Mucosa of rectum (tissue), 2 donors: Measurements from ENCODE around the gene PNMT.

Experiments used
- H3K27ac ChIP-seq, 2 donors: one replicate each; pipeline ENCODE4 v1.7.0; 2013; ENCODE audit warnings: inconsistent platforms in 2 of 2, low read depth in 2 of 2, low read length in 2 of 2
- H3K27me3 ChIP-seq, 2 donors: one replicate each; pipeline ENCODE4 v1.7.0; 2013; ENCODE audit warnings: low read length in 2 of 2; ENCODE audit not compliant: control insufficient read depth in 2 of 2, insufficient read depth in 2 of 2
- H3K36me3 ChIP-seq, 2 donors: one replicate each; pipeline ENCODE4 v1.7.0; 2013; ENCODE audit warnings: low read length in 2 of 2; ENCODE audit not compliant: control insufficient read depth in 2 of 2, insufficient read depth in 2 of 2
- H3K4me1 ChIP-seq, 2 donors: one replicate each; pipeline ENCODE4 v1.7.0; 2013; ENCODE audit warnings: low read length in 2 of 2, mild to moderate bottlenecking in 1 of 2; ENCODE audit not compliant: control insufficient read depth in 2 of 2, insufficient read depth in 2 of 2
- H3K4me3 ChIP-seq, 2 donors: one replicate each; pipeline ENCODE4 v1.7.0; 2013; ENCODE audit warnings: low read length in 2 of 2
- H3K9ac ChIP-seq, 2 donors: one replicate each; pipeline ENCODE4 v1.7.0; 2013; ENCODE audit warnings: low read length in 2 of 2, low read depth in 1 of 2, mild to moderate bottlenecking in 1 of 2
- H3K9me3 ChIP-seq, 2 donors: one replicate each; pipeline ENCODE4 v1.7.0; 2013; ENCODE audit warnings: low read length in 2 of 2; ENCODE audit not compliant: control insufficient read depth in 2 of 2
- donor health status: healthy.
- donor health status: Normal muscosa, but diverticular disease.

The PNMT gene, protein sequence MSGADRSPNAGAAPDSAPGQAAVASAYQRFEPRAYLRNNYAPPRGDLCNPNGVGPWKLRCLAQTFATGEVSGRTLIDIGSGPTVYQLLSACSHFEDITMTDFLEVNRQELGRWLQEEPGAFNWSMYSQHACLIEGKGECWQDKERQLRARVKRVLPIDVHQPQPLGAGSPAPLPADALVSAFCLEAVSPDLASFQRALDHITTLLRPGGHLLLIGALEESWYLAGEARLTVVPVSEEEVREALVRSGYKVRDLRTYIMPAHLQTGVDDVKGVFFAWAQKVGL

DNA sequence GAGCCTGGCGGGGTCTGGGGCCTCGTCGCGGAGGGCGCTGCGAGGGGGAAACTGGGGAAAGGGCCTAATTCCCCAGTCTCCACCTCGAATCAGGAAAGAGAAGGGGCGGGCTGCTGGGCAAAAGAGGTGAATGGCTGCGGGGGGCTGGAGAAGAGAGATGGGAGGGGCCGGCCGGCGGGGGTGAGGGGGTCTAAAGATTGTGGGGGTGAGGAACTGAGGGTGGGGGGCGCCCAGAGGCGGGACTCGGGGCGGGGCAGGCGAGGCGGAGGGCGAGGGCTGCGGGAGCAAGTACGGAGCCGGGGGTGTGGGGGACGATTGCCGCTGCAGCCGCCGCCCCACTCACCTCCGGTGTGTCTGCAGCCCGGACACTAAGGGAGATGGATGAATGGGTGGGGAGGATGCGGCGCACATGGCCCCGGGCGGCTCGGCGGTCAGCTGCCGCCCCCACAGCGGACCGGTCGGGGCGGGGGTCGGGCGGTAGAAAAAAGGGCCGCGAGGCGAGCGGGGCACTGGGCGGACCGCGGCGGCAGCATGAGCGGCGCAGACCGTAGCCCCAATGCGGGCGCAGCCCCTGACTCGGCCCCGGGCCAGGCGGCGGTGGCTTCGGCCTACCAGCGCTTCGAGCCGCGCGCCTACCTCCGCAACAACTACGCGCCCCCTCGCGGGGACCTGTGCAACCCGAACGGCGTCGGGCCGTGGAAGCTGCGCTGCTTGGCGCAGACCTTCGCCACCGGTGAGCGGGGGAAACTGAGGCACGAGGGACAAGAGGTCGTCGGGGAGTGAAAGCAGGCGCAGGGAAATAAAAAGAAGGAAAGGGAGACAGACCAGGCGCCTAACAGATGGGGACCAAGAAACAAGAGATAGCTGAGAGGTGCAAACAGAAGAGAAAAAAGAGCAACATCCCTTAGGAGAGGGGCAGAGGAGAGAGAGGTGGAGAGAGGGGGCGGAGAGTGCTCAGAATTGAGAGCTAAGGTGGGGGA lies at the start of gene PNMT:
Gene PNMT (plus strand): TSS at position 509 of the 980 bp plus-strand sequence. CDS start 23 bp downstream, at position 532.
- Histone ChIP-seq H3K27me3 (peaks cover 15 to 19% of the 10 kb centered on the region in 2 donors), H3K27ac (no peak within 1 kb of the TSS), H3K4me3 (peak within 1 kb of the TSS; percentile 20 to 40), H3K36me3 (no peaks in the 10 kb centered on the region), H3K9me3 (no peaks in the 10 kb centered on the region), H3K9ac (peak within 1 kb of the TSS; percentile 32 to 63), H3K4me1 (peaks cover 31 to 38% of the 10 kb centered on the region in 2 donors)

DNA sequence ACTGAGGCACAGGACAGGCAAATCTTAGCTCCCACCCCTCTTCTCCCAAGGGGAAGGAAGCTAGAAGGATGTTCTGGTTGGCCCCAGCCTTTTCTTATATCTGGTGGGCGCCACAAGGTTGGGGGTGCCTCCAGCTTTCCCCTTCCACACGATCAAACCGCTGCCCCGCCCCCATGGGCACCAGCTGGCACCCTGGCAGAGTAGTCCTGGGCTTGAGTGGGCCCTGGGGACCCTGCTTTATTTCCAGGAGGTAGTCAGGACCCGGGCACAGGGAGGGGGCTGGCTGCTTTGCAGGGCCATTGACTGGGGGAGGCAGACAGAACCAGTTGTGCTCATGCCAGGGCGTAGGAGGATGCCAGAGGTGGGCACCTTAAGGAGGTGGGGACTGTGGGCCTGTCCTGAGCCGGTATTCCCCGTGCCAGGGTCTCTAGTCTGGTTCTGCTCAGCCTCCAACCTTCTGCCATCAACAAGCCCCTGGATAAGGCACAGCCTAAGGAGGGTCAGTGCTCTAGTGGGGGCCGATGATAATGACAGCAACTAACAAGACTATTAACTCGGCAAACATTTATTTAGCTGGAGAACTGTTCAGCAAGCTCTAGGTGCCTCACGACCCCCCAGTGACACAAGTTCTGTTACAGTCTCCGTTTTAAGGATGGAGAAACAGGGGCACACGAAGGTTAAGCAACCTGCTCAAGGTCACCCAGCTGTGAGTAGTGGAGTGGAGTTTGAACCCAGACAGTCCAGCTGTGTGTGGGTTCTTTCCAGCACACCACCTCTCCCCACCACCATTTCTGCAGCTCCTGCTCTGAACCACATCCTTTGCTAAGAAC lies 49.1 kb upstream of the PNMT start:
- Histone ChIP-seq H3K4me3 (peak overlapping the region; percentile 66 to 80), H3K9ac (peak overlapping the region in 1 of 2 donors; percentile 47), H3K27me3 (peaks cover 5 to 12% of the 10 kb centered on the region in 2 donors), H3K4me1 (peaks cover 24 to 28% of the 10 kb centered on the region in 2 donors), H3K9me3 (no peaks in the 10 kb centered on the region), H3K36me3 (no peaks in the 10 kb centered on the region), H3K27ac (no peak overlapping the region)

DNA sequence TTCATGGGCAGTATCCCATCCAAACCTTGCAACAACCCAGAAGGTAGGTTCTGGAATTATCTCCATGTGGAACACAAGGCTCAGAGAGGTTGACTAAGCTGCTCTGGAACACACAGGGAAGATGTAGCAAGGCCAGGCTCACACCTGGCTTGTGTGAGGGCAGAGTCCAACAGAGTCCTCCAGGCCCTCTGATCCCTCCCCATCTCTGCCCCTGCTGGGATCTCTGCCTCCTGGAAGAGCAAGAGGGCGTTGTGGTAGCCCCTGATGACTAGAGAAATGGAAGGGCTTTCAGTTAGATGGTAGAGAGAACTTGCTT lies 48.5 kb upstream of the PNMT start:
- no peaks in the 10 kb centered on the region for H3K9me3 ChIP-seq
- peaks cover 5 to 11% of the 10 kb centered on the region in 2 donors for H3K27me3 ChIP-seq
- H3K9ac ChIP-seq, result no peak overlapping the region
- H3K27ac ChIP-seq, result no peak overlapping the region
- H3K4me1 ChIP-seq, result peaks cover 27 to 32% of the 10 kb centered on the region in 2 donors
- H3K36me3 ChIP-seq, result no peaks in the 10 kb centered on the region
- no peak overlapping the region for H3K4me3 ChIP-seq

DNA sequence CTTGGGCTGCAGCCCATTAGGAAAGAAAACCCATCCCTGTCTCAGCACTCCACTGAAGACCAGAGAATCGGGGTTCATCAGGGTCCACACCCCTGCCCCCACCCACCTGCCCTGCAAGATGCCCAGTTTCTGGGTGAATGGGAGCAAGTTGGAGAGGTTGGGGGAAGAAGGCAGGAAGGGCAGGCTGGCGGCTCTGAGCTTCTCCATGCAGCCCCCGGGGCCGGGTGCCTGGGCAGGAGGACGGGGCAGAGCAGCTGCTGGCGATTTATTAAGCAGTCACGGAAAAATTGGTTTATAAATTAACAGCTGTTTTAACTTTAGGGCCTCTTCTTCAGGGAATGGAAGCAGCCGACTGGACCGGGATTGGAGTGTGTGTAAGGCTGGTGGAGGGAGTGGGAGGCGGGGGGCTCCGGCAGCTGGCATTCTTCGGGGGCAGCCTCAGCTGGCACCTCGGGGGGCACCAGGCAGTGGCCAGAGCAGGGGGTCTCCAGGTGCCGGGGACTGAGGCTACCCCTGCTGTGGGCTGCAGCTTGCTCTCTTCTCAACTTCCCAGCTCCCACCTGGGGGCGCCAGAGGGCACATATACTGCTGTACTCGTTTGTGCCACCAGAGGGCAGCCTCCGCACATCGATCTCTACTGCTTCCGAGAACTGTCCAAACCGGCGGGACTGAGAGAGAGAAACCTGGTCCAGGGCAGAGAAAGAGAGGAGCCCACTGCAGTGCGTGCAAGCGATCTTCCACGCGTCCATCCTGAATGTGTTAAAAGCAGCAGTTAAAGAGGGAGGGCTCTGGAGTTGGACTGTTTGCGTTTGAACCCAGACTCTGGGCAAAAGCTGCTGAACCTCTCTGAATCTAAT lies 46.5 kb upstream of the PNMT start:
- H3K9me3 ChIP-seq, result no peaks in the 10 kb centered on the region
- H3K36me3 ChIP-seq, result no peaks in the 10 kb centered on the region
- no peak overlapping the region for H3K9ac ChIP-seq
- H3K4me1 ChIP-seq, result peaks cover 39 to 49% of the 10 kb centered on the region in 2 donors
- no peak overlapping the region for H3K27ac ChIP-seq
- H3K27me3 ChIP-seq, result peaks cover under 1 to 8% of the 10 kb centered on the region in 2 donors
- peak overlapping the region in 1 of 2 donors; percentile 51 for H3K4me3 ChIP-seq

DNA sequence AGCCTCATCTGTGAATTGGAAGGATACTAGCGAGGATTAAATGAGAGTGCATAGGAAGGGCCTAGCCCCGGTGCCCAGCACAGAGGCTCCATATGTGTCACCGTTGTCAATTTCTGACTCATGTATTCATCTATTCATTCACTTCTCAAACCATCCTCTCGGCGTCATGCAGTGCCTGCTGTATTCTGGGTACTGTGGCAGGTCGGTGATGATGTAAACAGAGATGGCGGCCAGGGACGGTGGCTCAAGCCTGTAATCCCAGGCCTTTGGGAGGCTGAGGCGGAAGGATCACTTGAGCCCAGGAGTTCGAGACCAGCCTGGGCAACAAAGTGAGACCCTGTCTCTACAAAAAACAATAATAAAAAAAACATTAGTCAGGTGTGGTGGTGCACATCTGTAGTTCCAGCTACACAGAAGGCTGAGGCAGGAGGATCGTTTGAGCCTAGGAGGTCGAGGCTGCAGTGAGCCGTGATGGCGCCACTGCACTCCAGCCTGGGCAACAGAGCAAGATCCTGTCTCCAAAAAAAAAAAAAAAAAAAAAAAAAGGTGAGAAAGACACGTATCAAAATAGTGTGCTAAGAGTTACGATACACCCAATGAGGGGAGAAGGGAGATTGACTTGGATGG lies 45.8 kb upstream of the PNMT start:
- Histone ChIP-seq H3K4me1 (peaks cover 35 to 50% of the 10 kb centered on the region in 2 donors), H3K4me3 (peak overlapping the region in 1 of 2 donors; percentile 51), H3K36me3 (no peaks in the 10 kb centered on the region), H3K27ac (no peak overlapping the region), H3K9ac (peak overlapping the region in 1 of 2 donors; percentile 14), H3K27me3 (peaks cover 0 to 8% of the 10 kb centered on the region in 2 donors), H3K9me3 (no peaks in the 10 kb centered on the region)

DNA sequence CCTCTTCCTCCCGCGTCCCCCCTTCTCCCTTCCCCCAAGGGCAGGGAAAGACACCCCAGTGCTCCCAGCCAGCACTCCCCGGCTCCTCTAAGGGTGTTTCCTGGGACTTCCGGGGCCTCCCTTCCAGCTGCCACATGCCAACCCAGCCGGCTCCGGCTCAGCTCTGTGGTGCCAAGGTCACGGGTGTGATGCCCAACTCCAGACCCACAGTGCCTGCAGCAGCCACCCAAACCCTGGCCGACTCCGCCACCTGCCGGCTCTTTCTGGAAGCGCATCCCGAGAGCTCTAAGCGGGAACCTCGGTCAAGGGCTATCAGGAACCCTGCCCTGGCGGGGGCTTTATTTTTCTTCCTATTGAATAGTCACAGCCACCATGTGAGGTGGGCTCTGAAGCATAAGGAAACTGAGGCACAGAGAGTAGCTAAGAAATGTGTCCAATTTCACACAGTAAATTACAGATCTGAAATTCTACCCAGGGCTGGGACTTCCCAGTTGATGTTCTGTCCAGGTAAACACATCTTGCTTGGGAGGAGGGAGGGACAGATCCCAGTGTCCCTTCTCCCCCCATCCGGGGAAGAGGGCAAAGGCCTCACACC lies 44.8 kb upstream of the PNMT start:
- Histone ChIP-seq H3K36me3 (no peaks in the 10 kb centered on the region), H3K9me3 (no peaks in the 10 kb centered on the region), H3K4me1 (peaks cover 38 to 47% of the 10 kb centered on the region in 2 donors), H3K27ac (peak overlapping the region; percentile 48 to 69), H3K4me3 (no peak overlapping the region), H3K9ac (peak overlapping the region; percentile 14 to 47), H3K27me3 (peaks cover 0 to 10% of the 10 kb centered on the region in 2 donors)

DNA sequence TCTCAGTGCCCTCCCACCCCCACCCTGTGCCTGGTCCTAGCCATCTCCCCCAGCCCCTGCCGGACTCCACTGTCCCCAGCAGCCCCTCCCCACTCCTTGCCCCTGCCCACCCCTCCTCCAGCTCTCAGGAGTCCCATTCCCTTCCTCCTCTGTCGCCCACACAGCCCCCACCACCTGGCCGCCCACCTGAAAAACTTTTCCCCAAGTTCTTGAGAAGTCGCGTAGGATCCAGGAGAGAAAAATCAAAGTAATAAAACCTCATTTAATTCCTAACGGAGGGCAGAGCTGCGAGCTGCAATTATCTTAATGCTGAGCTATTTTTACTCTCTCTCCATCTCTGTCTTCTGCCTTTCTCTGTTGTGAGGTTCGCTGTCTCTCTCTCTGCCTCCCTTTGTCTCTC lies 43.9 kb upstream of the PNMT start:
- no peak overlapping the region for H3K4me3 ChIP-seq
- H3K36me3 ChIP-seq, result no peaks in the 10 kb centered on the region
- H3K9me3 ChIP-seq, result no peaks in the 10 kb centered on the region
- peak overlapping the region; percentile 41 to 99 for H3K9ac ChIP-seq
- peaks cover 36 to 47% of the 10 kb centered on the region in 2 donors for H3K4me1 ChIP-seq
- H3K27ac ChIP-seq, result peak overlapping the region in 1 of 2 donors; percentile 98
- H3K27me3 ChIP-seq, result peaks cover 0 to 10% of the 10 kb centered on the region in 2 donors

DNA sequence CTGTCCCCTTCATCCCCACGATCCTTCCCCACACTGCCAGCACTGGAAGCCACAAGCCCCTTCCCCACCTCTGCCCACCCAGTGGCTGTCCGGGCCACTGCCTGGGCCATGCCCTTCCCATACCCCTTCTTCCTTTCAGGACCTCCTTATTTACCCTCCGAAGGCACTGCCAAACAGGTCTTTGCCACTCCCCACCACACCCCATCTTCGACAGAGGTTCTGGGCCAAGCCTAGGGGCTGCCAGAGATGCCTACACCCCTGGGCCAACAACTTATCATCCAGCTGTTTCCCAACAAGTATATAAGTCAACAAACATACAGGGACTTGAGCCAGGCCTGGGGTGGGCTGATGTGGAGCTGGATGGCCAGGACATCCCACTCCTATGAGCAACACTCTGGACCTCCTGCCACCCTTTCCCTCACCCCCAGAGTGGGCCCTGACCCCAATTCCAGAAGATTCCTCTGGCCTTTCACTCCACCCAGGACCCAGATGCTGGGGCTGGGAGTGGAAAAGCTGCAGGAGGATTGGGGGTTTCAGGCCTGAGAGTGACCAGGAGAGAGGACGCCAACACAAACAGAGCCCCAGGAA lies 43.0 kb upstream of the PNMT start:
- peaks cover 38 to 50% of the 10 kb centered on the region in 2 donors for H3K4me1 ChIP-seq
- peaks cover 0 to 10% of the 10 kb centered on the region in 2 donors for H3K27me3 ChIP-seq
- H3K9ac ChIP-seq, result peak overlapping the region; percentile 41 to 99
- peak overlapping the region in 1 of 2 donors; percentile 76 for H3K4me3 ChIP-seq
- peak overlapping the region; percentile 98 to 99 for H3K27ac ChIP-seq
- H3K9me3 ChIP-seq, result no peaks in the 10 kb centered on the region
- peaks cover 0 to 1% of the 10 kb centered on the region in 2 donors for H3K36me3 ChIP-seq
